IMR-90 (cell line): Measurements from ENCODE around the gene CHMP4B. TPM values are rescaled to one million over a fixed set of nuclear protein-coding genes. Genes with fewer than 3 reads are reported as not detected.

Source experiments
- ATAC-seq: fragments of 200-7000 bp; cut with Tn5 transposase; 2 replicates; pipeline ENCODE4 v1.9.1; 2020; ENCODE audit warnings: low read depth, mild to moderate bottlenecking, moderate library complexity
- BruUV-seq: library from RNA; stranded (reverse); fragments of 400-500 nt; replicated peaks from 2 replicates; lab custom pipeline; 2021; lab: Mats Ljungman, UMichigan
- CTCF ChIA-PET: fragments of 300-600 bp; formaldehyde crosslinking; extraction: SDS; loops from one replicate; lab custom pipeline; 2021; ENCODE audit warnings: antibody characterized with exemption; lab: Yijun Ruan, JAX
- POLR2A ChIA-PET: fragments of 300-600 bp; sonication (Branson Sonifier 250); formaldehyde crosslinking; loops from one replicate; lab custom pipeline; 2022; ENCODE audit warnings: antibody characterized with exemption; ENCODE audit not compliant: unreplicated experiment; lab: Charles Lee
- DNase-seq: peaks from one replicate; pipeline ENCODE4 v3.0.0; 2013
- H2AFZ ChIP-seq: replicated peaks from 2 replicates; pipeline ENCODE3; 2013; ENCODE audit warnings: low read length, mild to moderate bottlenecking; ENCODE audit not compliant: poor library complexity
- H2AK5ac ChIP-seq: 2 replicates; pipeline ENCODE4 v1.6.1; 2013; ENCODE audit warnings: low read depth, low read length, inconsistent platforms
- H2AK9ac ChIP-seq: replicated peaks from 2 replicates; pipeline ENCODE3; 2013; ENCODE audit warnings: mild to moderate bottlenecking, low read depth, low read length, moderate library complexity; ENCODE audit not compliant: poor library complexity
- H2BK120ac ChIP-seq: 2 replicates; pipeline ENCODE4 v1.6.1; 2013; ENCODE audit warnings: low read depth, low read length, inconsistent platforms
- H2BK15ac ChIP-seq: 3 replicates; pipeline ENCODE4 v1.6.1; 2013; ENCODE audit warnings: low read depth, low read length, inconsistent platforms
- H2BK20ac ChIP-seq: 2 replicates; pipeline ENCODE4 v1.6.1; 2013; ENCODE audit warnings: low read depth, mild to moderate bottlenecking, inconsistent platforms, low read length, moderate library complexity
- H2BK5ac ChIP-seq: 2 replicates; pipeline ENCODE4 v1.6.1; 2013; ENCODE audit warnings: mild to moderate bottlenecking, low read depth, low read length, inconsistent platforms; ENCODE audit not compliant: poor library complexity, severe bottlenecking
- H3K14ac ChIP-seq: replicated peaks from 2 replicates; pipeline ENCODE4 v1.6.1; 2013; ENCODE audit warnings: low read depth, low read length, inconsistent platforms
- H3K18ac ChIP-seq: 2 replicates; pipeline ENCODE4 v1.6.1; 2013; ENCODE audit warnings: low read depth, low read length, control low read depth
- H3K23ac ChIP-seq: 2 replicates; pipeline ENCODE4 v1.6.1; 2013; ENCODE audit warnings: low read depth, low read length, inconsistent platforms
- H3K27ac ChIP-seq: 2 replicates; pipeline ENCODE4 v1.5.1; 2013; ENCODE audit warnings: mild to moderate bottlenecking, control low read depth, low read length; ENCODE audit not compliant: insufficient read depth
- H3K27me3 ChIP-seq: 2 replicates; pipeline ENCODE4 v1.6.1; 2013; ENCODE audit warnings: low read length; ENCODE audit not compliant: control insufficient read depth, insufficient read depth
- H3K36me3 ChIP-seq: 2 replicates; pipeline ENCODE4 v1.6.1; 2013; ENCODE audit warnings: low read length, mixed read lengths; ENCODE audit not compliant: control insufficient read depth, insufficient read depth
- H3K4ac ChIP-seq: 2 replicates; pipeline ENCODE4 v1.6.1; 2013; ENCODE audit warnings: low read depth, low read length, inconsistent platforms
- H3K4me1 ChIP-seq: 2 replicates; pipeline ENCODE4 v1.6.1; 2013; ENCODE audit warnings: low read length, mixed read lengths; ENCODE audit not compliant: control insufficient read depth, insufficient read depth
- H3K4me2 ChIP-seq: 2 replicates; pipeline ENCODE4 v1.6.1; 2013; ENCODE audit warnings: low read depth, mild to moderate bottlenecking, control low read depth, low read length, moderate library complexity
- H3K4me3 ChIP-seq: 2 replicates; pipeline ENCODE4 v1.5.1; 2013; ENCODE audit warnings: low read depth, mild to moderate bottlenecking, control low read depth, low read length, moderate library complexity; ENCODE audit not compliant: insufficient read depth
- H3K56ac ChIP-seq: 2 replicates; pipeline ENCODE4 v1.6.1; 2013; ENCODE audit warnings: low read length, inconsistent platforms; ENCODE audit not compliant: insufficient read depth; ENCODE audit errors: extremely low read depth
- H3K79me1 ChIP-seq, 2 experiments: 2 replicates each; pipeline ENCODE4 v1.6.1; 2013; ENCODE audit warnings: low read length in 2 of 2, inconsistent platforms in 1 of 2, low read depth in 1 of 2
- H3K9ac ChIP-seq: 2 replicates; pipeline ENCODE4 v1.6.1; 2013; ENCODE audit warnings: low read depth, low read length, control low read depth
- H3K9me1 ChIP-seq: 2 replicates; pipeline ENCODE4 v1.6.1; 2013; ENCODE audit warnings: low read length, inconsistent platforms; ENCODE audit not compliant: insufficient read depth
- H3K9me3 ChIP-seq: 2 replicates; pipeline ENCODE4 v1.6.1; 2013; ENCODE audit warnings: low read length; ENCODE audit not compliant: control insufficient read depth, insufficient read depth
- H4K20me1 ChIP-seq: 2 replicates; pipeline ENCODE4 v1.6.1; 2013; ENCODE audit warnings: low read length, inconsistent platforms; ENCODE audit not compliant: insufficient read depth
- H4K5ac ChIP-seq: 2 replicates; pipeline ENCODE4 v1.6.1; 2013; ENCODE audit warnings: mild to moderate bottlenecking, low read depth, low read length, control low read depth
- H4K8ac ChIP-seq, 2 experiments: 2 replicates each; pipeline ENCODE4 v1.6.1; 2013; ENCODE audit warnings: low read depth in 2 of 2, low read length in 2 of 2, control low read depth in 1 of 2, inconsistent platforms in 1 of 2
- H4K91ac ChIP-seq: 2 replicates; pipeline ENCODE4 v1.6.1; 2013; ENCODE audit warnings: low read depth, low read length, inconsistent platforms; ENCODE audit not compliant: insufficient read depth
- BHLHE40 ChIP-seq: fragments of 150-350 bp; IDR thresholded peaks from 2 replicates; pipeline ENCODE4 v1.6.1; 2016; ENCODE audit warnings: mild to moderate bottlenecking, low read depth, low read length
- CHD1 ChIP-seq: IDR thresholded peaks from 2 replicates; pipeline ENCODE4 v1.6.1; 2012; ENCODE audit warnings: low read depth, low read length, improper control_type of control experiment
- CTCF ChIP-seq: conservative IDR thresholded peaks from 2 replicates; pipeline ENCODE4 v1.5.1; 2012; ENCODE audit warnings: mild to moderate bottlenecking, low read depth, low read length, improper control_type of control experiment
- ELK1 ChIP-seq: fragments of 150-350 bp; IDR thresholded peaks from 2 replicates; pipeline ENCODE4 v1.6.1; 2016; ENCODE audit warnings: low read depth, mild to moderate bottlenecking, low read length, moderate library complexity, borderline replicate concordance
- FOS ChIP-seq: fragments of 150-350 bp; IDR thresholded peaks from 2 replicates; pipeline ENCODE4 v1.6.1; 2016; ENCODE audit warnings: low read depth, low read length
- MAZ ChIP-seq: IDR thresholded peaks from 2 replicates; pipeline ENCODE4 v1.6.1; 2012; ENCODE audit warnings: low read depth, mild to moderate bottlenecking, low read length, improper control_type of control experiment, moderate library complexity, borderline replicate concordance
- MXI1 ChIP-seq: IDR thresholded peaks from 2 replicates; pipeline ENCODE4 v1.6.1; 2012; ENCODE audit warnings: low read depth, mild to moderate bottlenecking, low read length, moderate library complexity, borderline replicate concordance
- POLR2A ChIP-seq: IDR thresholded peaks from 2 replicates; pipeline ENCODE4 v1.6.1; 2012; ENCODE audit warnings: mild to moderate bottlenecking, low read depth, low read length
- RAD21 ChIP-seq: IDR thresholded peaks from 2 replicates; pipeline ENCODE4 v1.6.1; 2012; ENCODE audit warnings: low read length, improper control_type of control experiment
- RCOR1 ChIP-seq: IDR thresholded peaks from 2 replicates; pipeline ENCODE4 v1.6.1; 2012; ENCODE audit warnings: mild to moderate bottlenecking, low read length, improper control_type of control experiment; ENCODE audit not compliant: insufficient replicate concordance
- SMC3 ChIP-seq: fragments of 150-350 bp; IDR thresholded peaks from 2 replicates; pipeline ENCODE4 v1.6.1; 2016; ENCODE audit warnings: low read depth, mild to moderate bottlenecking, antibody characterized with exemption, low read length, moderate library complexity
- WGBS, 2 experiments: methylation state at CpG; one replicate each; pipeline versions ENCODE4 v1.1.5 to v1.1.7; 2013; ENCODE audit warnings: missing lambda C conversion rate in 2 of 2; ENCODE audit not compliant: insufficient read length in 1 of 2; ENCODE audit errors: extremely low coverage in 2 of 2; 5-methylcytosine and 5-hydroxymethylcytosine counted together
- dilution Hi-C: fragments of 300-500 bp; cut with HindIII; formaldehyde crosslinking; loops from one replicate; pipeline ENCODE4 v1.14.3; 2018; ENCODE audit warnings: low sequenced_read_pairs; ENCODE audit not compliant: unreplicated experiment
- in situ Hi-C: fragments of 300-500 bp; cut with MboI; formaldehyde crosslinking; loops from 3 replicates; pipeline ENCODE4 v1.14.3; 2019; ENCODE audit warnings: low sequenced_read_pairs, inconsistent platforms, mixed read lengths
- intact Hi-C: fragments of 100-400 bp; cut with micrococcal nuclease; formaldehyde crosslinking; loops from 2 replicates; pipeline ENCODE4 v1.10.0; 2022
- polyA plus RNA-seq, 3 experiments: library from polyadenylated mRNA; depleted of rRNA; stranded (reverse); fragments of >200 nt; gene quantifications; 2 replicates each; pipeline ENCODE4 v1.2.3, GENCODE V29; 2012; ENCODE audit warnings: low replicate concordance in 1 of 3
- total RNA-seq: library from RNA; depleted of rRNA; stranded (reverse); fragments of >200 nt; gene quantifications from 2 replicates; pipeline ENCODE4 v1.2.3, GENCODE V29; 2012

Gene CHMP4B
- total and polyA plus RNA-seq, 2 of the 4 experiments (the other 2 are of a cell fraction) = 30.3 to 94.8 TPM

- peak; percentile 18 for DNase-seq
- Histone ChIP-seq H2BK120ac (no peak overlapping the region), H3K56ac (no peak overlapping the region), H3K27ac (no peak overlapping the region), H3K23ac (0 out of 2 replicates have a peak overlapping the region, but pooled peaks have one; percentile 20), H3K4me3 (no peak overlapping the region), H2AK9ac (no peak overlapping the region), H4K8ac (no peak overlapping the region), H3K4me2 (no peak overlapping the region; the same call in 1 of the 2 replicates), H3K4ac (no peak overlapping the region), H3K36me3 (peaks cover 3% of the 10 kb centered on the region), H3K9me1 (peaks cover 34% of the 10 kb centered on the region), H3K9ac (no peak overlapping the region), H4K5ac (no peak overlapping the region), H2AFZ (no peak overlapping the region), H4K91ac (no peak overlapping the region), H3K27me3 (no peaks in the 10 kb centered on the region), H2AK5ac (0 out of 2 replicates have a peak overlapping the region, but pooled peaks have one; percentile 14), H2BK5ac (no peak overlapping the region), H3K9me3 (no peaks in the 10 kb centered on the region), H3K79me1 (peaks cover 31 to 73% of the 10 kb centered on the region in 2 experiments), H4K20me1 (peaks cover 74% of the 10 kb centered on the region), H2BK20ac (no peak overlapping the region), H3K4me1 (peaks cover 9% of the 10 kb centered on the region), H3K14ac (no peak overlapping the region), H3K18ac (no peak overlapping the region), H2BK15ac (no peak overlapping the region)
- no TSS peak for BruUV-seq
- POLR2A ChIA-PET = no interaction called here
- TF ChIP-seq CHD1 (no peak), SMC3 (no peak), MAZ (no peak), FOS (no peak), MXI1 (no peak), ELK1 (no peak), RCOR1 (no peak), POLR2A (no peak), RAD21 (no peak), CTCF (no peak), BHLHE40 (no peak)
- dilution Hi-C loops (no loop called here), intact Hi-C loops (loop anchor here (5.0 to 10.0 kb wide), 2 partner anchors 82 to 149 kb away; partner anchors contain the start of genes ACTL10, C20orf144 and ZNF341), in situ Hi-C loops (no loop called here)
- CTCF ChIA-PET = no interaction called here
- 94% methylated on average over 3 of the region's 5 CpGs; no CpG with 5 or more reads in 1 of the 2 experiments for WGBS, 2 experiments
- no peak for ATAC-seq
Observed at GRCh38 chr20:33814238-33814712, 3.1 kb downstream of the CHMP4B start.
